HG02588 (cell line): ENCODE results near the gene DHRS7B.
"Not testable (repeated sequence)": the region's sequence is repeated elsewhere in the genome, so short reads cannot be mapped to it uniquely, and the experiment has no call there.

Experiments used
- ATAC-seq: cut with Tn5 transposase; IDR thresholded peaks from one replicate; pipeline ENCODE4 v1.9.1; 2021; ENCODE audit warnings: mild to moderate bottlenecking, moderate library complexity; ENCODE audit not compliant: unreplicated experiment

DHRS7B gene

GRCh38 chr17:21174713-21175112, 47.9 kb downstream of the DHRS7B start:
- no peak for ATAC-seq

GRCh38 chr17:21176773-21177395, 50.1 kb downstream of the DHRS7B start:
- no peak for ATAC-seq

GRCh38 chr17:21177401-21177800, 50.6 kb downstream of the DHRS7B start:
- ATAC-seq: no peak

- ATAC-seq: no peak
Observed at GRCh38 chr17:21177854-21178600, 51.3 kb downstream of the DHRS7B start.

GRCh38 chr17:21183468-21183867, 56.7 kb downstream of the DHRS7B start:
- no peak for ATAC-seq

- no peak for ATAC-seq
Observed at GRCh38 chr17:21184570-21184969, 57.8 kb downstream of the DHRS7B start.

- ATAC-seq: no peak
Observed at GRCh38 chr17:21185061-21185460, 58.3 kb downstream of the DHRS7B start.

- no peak for ATAC-seq
Observed at GRCh38 chr17:21186399-21187187, 59.8 kb downstream of the DHRS7B start.

- ATAC-seq: no peak
Observed at GRCh38 chr17:21189361-21189760, 62.6 kb downstream of the DHRS7B start.

GRCh38 chr17:21190078-21190477, 63.3 kb downstream of the DHRS7B start:
- no peak for ATAC-seq

- no peak for ATAC-seq
Observed at GRCh38 chr17:21191698-21192097, 64.9 kb downstream of the DHRS7B start.

GRCh38 chr17:21192414-21192813, 65.7 kb downstream of the DHRS7B start:
- not testable (repeated sequence) for ATAC-seq

- no peak for ATAC-seq
Observed at GRCh38 chr17:21193031-21193430, 66.3 kb downstream of the DHRS7B start.

GRCh38 chr17:21194226-21194625, 67.5 kb downstream of the DHRS7B start:
- ATAC-seq: no peak

GRCh38 chr17:21194703-21195102, 67.9 kb downstream of the DHRS7B start:
- no peak for ATAC-seq

- ATAC-seq: no peak
Observed at GRCh38 chr17:21196126-21196525, 69.4 kb downstream of the DHRS7B start.

GRCh38 chr17:21198411-21198810, 71.6 kb downstream of the DHRS7B start:
- no peak for ATAC-seq

- no peak for ATAC-seq
Observed at GRCh38 chr17:21199311-21199710, 72.5 kb downstream of the DHRS7B start.

- ATAC-seq: no peak
Observed at GRCh38 chr17:21199856-21200255, 73.1 kb downstream of the DHRS7B start.

- no peak for ATAC-seq
Observed at GRCh38 chr17:21200590-21201297, 74.0 kb downstream of the DHRS7B start.

- no peak for ATAC-seq
Observed at GRCh38 chr17:21201298-21201595, 74.5 kb downstream of the DHRS7B start.
